HK-2 (cell line): ENCODE results near the gene ATXN1.

ENCODE experiments used
- DNase-seq: peaks from one replicate; pipeline ENCODE4 v3.0.0-alpha.2; 2018; ENCODE audit not compliant: unreplicated experiment

ATXN1 gene

GRCh38 chr6:16698162-16698533 is 63.1 kb downstream of the ATXN1 start:
- DNase-seq, result no peak

- DNase-seq, result no peak
Measured at GRCh38 chr6:16697437-16698161, 63.7 kb downstream of the ATXN1 start.

- DNase-seq, result no peak
Measured at GRCh38 chr6:16696496-16696895, 64.8 kb downstream of the ATXN1 start.

- DNase-seq, result no peak
Measured at GRCh38 chr6:16694781-16695578, 66.3 kb downstream of the ATXN1 start.

- DNase-seq, result no peak
Measured at GRCh38 chr6:16691324-16691723, 69.9 kb downstream of the ATXN1 start.

GRCh38 chr6:16690608-16691142 is 70.6 kb downstream of the ATXN1 start:
- DNase-seq, result no peak

GRCh38 chr6:16689788-16690607 is 71.3 kb downstream of the ATXN1 start:
- DNase-seq, result no peak

- DNase-seq, result no peak
Measured at GRCh38 chr6:16688984-16689636, 72.2 kb downstream of the ATXN1 start.

- no peak for DNase-seq
Measured at GRCh38 chr6:16688436-16688835, 72.8 kb downstream of the ATXN1 start.

- no peak for DNase-seq
Measured at GRCh38 chr6:16687045-16687444, 74.2 kb downstream of the ATXN1 start.

GRCh38 chr6:16684896-16685554 is 76.2 kb downstream of the ATXN1 start:
- DNase-seq, result peak; percentile 68

- peak; percentile 62 for DNase-seq
Measured at GRCh38 chr6:16684195-16684689, 77.0 kb downstream of the ATXN1 start.

- peak; percentile 66 for DNase-seq
Measured at GRCh38 chr6:16683641-16684194, 77.5 kb downstream of the ATXN1 start.

GRCh38 chr6:16681260-16681873 is 79.9 kb downstream of the ATXN1 start:
- peak; percentile 16 for DNase-seq

- DNase-seq, result no peak
Measured at GRCh38 chr6:16679050-16679449, 82.2 kb downstream of the ATXN1 start.

GRCh38 chr6:16677458-16677857 is 83.8 kb downstream of the ATXN1 start:
- DNase-seq, result no peak

GRCh38 chr6:16676978-16677377 is 84.3 kb downstream of the ATXN1 start:
- DNase-seq, result no peak

- no peak for DNase-seq
Measured at GRCh38 chr6:16676376-16676775, 84.9 kb downstream of the ATXN1 start.

GRCh38 chr6:16674801-16675392 is 86.4 kb downstream of the ATXN1 start:
- DNase-seq, result no peak
